K562 (cell line): ENCODE results near the gene DTNB. TPM values are rescaled to one million over a fixed set of nuclear protein-coding genes. Genes with fewer than 3 reads are reported as not detected.
A peak's percentile ranks its signal among the peaks of the same experiment; 100 is the strongest.

Experiments used
- ATAC-seq: fragments of 200-7000 bp; cut with Tn5 transposase; 3 replicates; pipeline ENCODE4 v1.9.1; 2020; ENCODE audit warnings: moderate library complexity
- BruUV-seq: library from RNA; stranded (reverse); fragments of 400-500 nt; replicated peaks from 2 replicates; lab custom pipeline; 2021; lab: Mats Ljungman, UMichigan
- CTCF ChIA-PET: fragments of 300-600 bp; formaldehyde crosslinking; extraction: SDS; loops from one replicate; lab custom pipeline; 2021; ENCODE audit warnings: low intra/inter-chr PET ratio; lab: Yijun Ruan, JAX
- POLR2A ChIA-PET: fragments of 300-600, 350-650 bp; sonication (Branson Sonifier 250); formaldehyde crosslinking; extraction: SDS; loops from one replicate; lab custom pipeline; 2021; ENCODE audit warnings: antibody characterized with exemption, inconsistent platforms; lab: Yijun Ruan, JAX
- DNase-seq, 4 experiments: peaks; one replicate each; pipeline versions ENCODE4 v3.0.0 to v3.0.0-alpha.2; 2011 to 2018; ENCODE audit warnings: low spot score in 3 of 4, mixed read lengths in 3 of 4; ENCODE audit errors: extremely low read depth in 1 of 4
- FAIRE-seq: peaks from 2 replicates; lab custom pipeline; 2011; peaks lifted over from hg19 to GRCh38; lab: Jason Lieb, UNC
- H2AFZ ChIP-seq: 2 replicates; pipeline ENCODE4 v1.6.0; 2011; ENCODE audit warnings: low read depth, low read length, control low read depth, inconsistent platforms
- H3K27ac ChIP-seq: fragments of 200-600 bp; 3 replicates; pipeline ENCODE4 v1.8.0; 2011; ENCODE audit warnings: low read depth, mild to moderate bottlenecking, control low read depth, inconsistent platforms, low read length, moderate library complexity, mixed read lengths; ENCODE audit errors: extremely low read depth
- H3K27me3 ChIP-seq, 2 experiments: fragments of 300-600 bp in 1 of 2; 2 replicates in 1 of 2; 3 replicates in 1 of 2; pipeline versions ENCODE4 v1.6.0 to v1.8.0; 2011; ENCODE audit warnings: inconsistent platforms in 2 of 2, low read length in 2 of 2, mild to moderate bottlenecking in 1 of 2, mixed read lengths in 1 of 2, moderate library complexity in 1 of 2; ENCODE audit not compliant: control insufficient read depth in 2 of 2, insufficient read depth in 2 of 2
- H3K36me3 ChIP-seq: fragments of 300-600 bp; 3 replicates; pipeline ENCODE4 v1.8.0; 2011; ENCODE audit warnings: mild to moderate bottlenecking, low read length, inconsistent platforms; ENCODE audit not compliant: control insufficient read depth, insufficient read depth
- H3K4me1 ChIP-seq, 2 experiments: fragments of 200-600 bp in 1 of 2; replicated peaks in 1 of 2; 2 replicates in 1 of 2; 3 replicates in 1 of 2; pipeline versions ENCODE4 v1.5.1 to v1.8.0; 2011; ENCODE audit warnings: inconsistent platforms in 2 of 2, low read length in 2 of 2, mild to moderate bottlenecking in 1 of 2, mixed read lengths in 1 of 2, moderate library complexity in 1 of 2; ENCODE audit not compliant: control insufficient read depth in 2 of 2, insufficient read depth in 2 of 2
- H3K4me2 ChIP-seq: 2 replicates; pipeline ENCODE4 v1.6.1; 2011; ENCODE audit warnings: low read length, control low read depth, inconsistent platforms, mixed read lengths; ENCODE audit not compliant: insufficient read depth
- H3K4me3 ChIP-seq: fragments of 200-600 bp; sonication (generic), shearing (Covaris generic); 2 replicates; pipeline ENCODE4 v1.5.1; 2016; ENCODE audit warnings: control low read depth, inconsistent platforms
- H3K79me2 ChIP-seq: fragments of 200-600 bp; 3 replicates; pipeline ENCODE4 v1.8.0; 2011; ENCODE audit warnings: low read length, inconsistent platforms; ENCODE audit not compliant: control insufficient read depth, insufficient read depth
- H3K9ac ChIP-seq, 2 experiments: 2 replicates each; pipeline versions ENCODE4 v1.6.0 to v1.6.1; 2011; ENCODE audit warnings: low read depth in 2 of 2, low read length in 2 of 2, control low read depth in 1 of 2, inconsistent platforms in 1 of 2, mild to moderate bottlenecking in 1 of 2, mixed read lengths in 1 of 2; ENCODE audit not compliant: insufficient read depth in 1 of 2
- H3K9me1 ChIP-seq: one replicate; pipeline ENCODE4 v1.6.0; 2011; ENCODE audit warnings: inconsistent platforms, mild to moderate bottlenecking, low read length, moderate library complexity; ENCODE audit not compliant: control insufficient read depth, insufficient read depth
- H3K9me3 ChIP-seq: replicated peaks from 2 replicates; pipeline ENCODE4 v1.5.1; 2011; ENCODE audit warnings: low read depth, low read length, inconsistent platforms; ENCODE audit not compliant: control insufficient read depth, insufficient read depth
- H4K20me1 ChIP-seq: replicated peaks from 2 replicates; pipeline ENCODE4 v1.6.1; 2011; ENCODE audit warnings: low read length, inconsistent platforms, mixed read lengths; ENCODE audit not compliant: control insufficient read depth, insufficient read depth
- BCOR ChIP-seq: fragments of 450-650 bp; IDR thresholded peaks from 2 replicates; pipeline ENCODE4 v1.6.1; 2016
- GABPA ChIP-seq: fragments of 200-800 bp; sonication (Bioruptor generic); conservative IDR thresholded peaks from 2 replicates; pipeline ENCODE4 v1.6.1; 2016; ENCODE audit warnings: low read depth, missing genetic modification characterization, missing compliant biosample characterization
- ILF3 ChIP-seq: fragments of 450-650 bp; IDR thresholded peaks from 2 replicates; pipeline ENCODE4 v1.6.1; 2018; ENCODE audit warnings: antibody characterized with exemption, mild to moderate bottlenecking, moderate library complexity, borderline replicate concordance
- LCOR ChIP-seq: sonication (generic); formaldehyde crosslinking; IDR thresholded peaks from 2 replicates; pipeline ENCODE4 v1.8.0; 2022; ENCODE audit warnings: mild to moderate bottlenecking, missing genetic modification reagents
- MAFG ChIP-seq: fragments of 450-650 bp; conservative IDR thresholded peaks from 2 replicates; pipeline ENCODE4 v1.6.1; 2016; ENCODE audit warnings: missing genetic modification characterization, missing compliant biosample characterization
- PPARD ChIP-seq: fragments of 250-450 bp; sonication (Bioruptor Pico); IDR thresholded peaks from 2 replicates; pipeline ENCODE4 v1.8.0; 2022; ENCODE audit warnings: inconsistent platforms, mild to moderate bottlenecking, moderate library complexity
- RBM34 ChIP-seq: fragments of 200-400 bp; formaldehyde crosslinking; IDR thresholded peaks from 2 replicates; pipeline ENCODE4 v1.6.1; 2018; ENCODE audit warnings: low read length, borderline replicate concordance; ENCODE audit not compliant: insufficient read depth
- whole genome bisulfite sequencing: fragments of 100-300 bp; shearing (Covaris generic); methylation state at CpG from one replicate; pipeline ENCODE4 v1.1.6; 2016; ENCODE audit warnings: low coverage, mixed read lengths; ENCODE audit not compliant: insufficient coverage; ENCODE audit errors: missing lambda C conversion rate; 5-methylcytosine and 5-hydroxymethylcytosine counted together
- in situ Hi-C: fragments of 300-500 bp; cut with MboI; formaldehyde crosslinking; loops from 4 replicates; pipeline ENCODE4 v1.15.0; 2018; ENCODE audit warnings: inconsistent platforms, mixed read lengths
- intact Hi-C: fragments of 100-400 bp; cut with micrococcal nuclease; formaldehyde crosslinking; loops from 2 replicates; pipeline ENCODE4 v1.14.2; 2022
- polyA plus RNA-seq, 8 experiments: library from polyadenylated mRNA; depleted of rRNA in 4 of 8; stranded (reverse) in 5 of 8; unstranded in 3 of 8; fragments of >200 nt; fragmentation: Nextera tagmentation in 2 of 8; fragmentation: Illumina TruSeq in 1 of 8; extraction: Ambion mirVana in 2 of 8; extraction: Trizol in 1 of 8; gene quantifications; 2 replicates each; pipeline versions ENCODE4 v1.2.1 to v1.2.3, GENCODE V29; 2011 to 2014; ENCODE audit warnings: inconsistent platforms in 1 of 8, missing spikeins in 1 of 8
- total RNA-seq, 7 experiments: library from RNA; depleted of rRNA in 6 of 7; stranded (reverse); fragments of >200 nt in 6 of 7; fragmentation: Illumina TruSeq in 2 of 7; extraction: Trizol in 2 of 7; gene quantifications; 2 replicates each; pipeline versions ENCODE4 v1.2.1 to v1.2.3, GENCODE V29; 2011 to 2021; ENCODE audit warnings: low replicate concordance in 1 of 7
- TF ChIP-seq, protein P1 (sequence below), 3 experiments: IDR thresholded peaks in 2 of 3; conservative IDR thresholded peaks in 1 of 3; 2 replicates each; pipeline ENCODE4 v1.5.1; 2011 to 2012; ENCODE audit warnings: low read length in 3 of 3, mild to moderate bottlenecking in 3 of 3, control low read depth in 2 of 3, improper control_type of control experiment in 1 of 3, inconsistent platforms in 1 of 3, low read depth in 1 of 3, mixed read lengths in 1 of 3, moderate library complexity in 1 of 3; ENCODE audit not compliant: insufficient read depth in 2 of 3

The DTNB gene
- total and polyA plus RNA-seq, 9 of the 15 experiments (the other 6 are each of a cell fraction or from before 2014, with no cell fraction given), result 0.18 to 2.0 (median 0.77) TPM; not detected in 2

GRCh38 chr2:25558262-25558661, 115.1 kb downstream of the DTNB start:
- TF ChIP-seq GABPA (peak; percentile 55), RBM34 (no peak), MAFG (tag) (peak; percentile 36; the same call in 1 of the 2 replicates)
- DNase-seq (no peak), ATAC-seq (no peak), FAIRE-seq (no peak)
- Histone ChIP-seq H3K79me2 (no peaks in the 10 kb centered on the region), H3K4me3 (no peak overlapping the region), H3K9me3 (no peaks in the 10 kb centered on the region), H3K4me1 (no peaks in the 10 kb centered on the region), H3K36me3 (no peaks in the 10 kb centered on the region), H2AFZ (no peak overlapping the region), H3K9me1 (no peaks in the 10 kb centered on the region), H3K4me2 (no peak overlapping the region), H3K9ac (no peak overlapping the region), H4K20me1 (no peaks in the 10 kb centered on the region), H3K27ac (no peak overlapping the region), H3K27me3 (peaks cover 11 to 20% of the 10 kb centered on the region in 2 experiments)
- ChIA-PET POLR2A (interaction anchor here (0.6 kb wide), 1 partner anchor 93 kb away, joined by 3 read pairs; no protein-coding TSS in a partner anchor), CTCF (no interaction called here)
- WGBS, result 0% methylated on average over 2 of the region's 2 CpGs
- no TSS peak for BruUV-seq
- intact Hi-C loops, result no loop called here
- in situ Hi-C loops, result no loop called here

- no peaks in the 10 kb centered on the region for H3K9me1 ChIP-seq
- H2AFZ ChIP-seq, result no peak overlapping the region
- H3K4me2 ChIP-seq, result no peak overlapping the region
- peaks cover 11 to 20% of the 10 kb centered on the region in 2 experiments for H3K27me3 ChIP-seq
- no TSS peak for BruUV-seq
- ChIA-PET POLR2A (interaction anchor here (0.6 kb wide), 1 partner anchor 178 kb away, joined by 3 read pairs; no protein-coding TSS in a partner anchor), CTCF (no interaction called here)
- no peak for FAIRE-seq
- H3K9ac ChIP-seq, result no peak overlapping the region
- no peaks in the 10 kb centered on the region for H4K20me1 ChIP-seq
- no peaks in the 10 kb centered on the region for H3K9me3 ChIP-seq
- H3K36me3 ChIP-seq, result no peaks in the 10 kb centered on the region
- DNase-seq, result no peak
- ATAC-seq, result no peak
- H3K27ac ChIP-seq, result no peak overlapping the region
- H3K4me1 ChIP-seq, result no peaks in the 10 kb centered on the region
- intact Hi-C loops, result no loop called here
- H3K4me3 ChIP-seq, result no peak overlapping the region
- WGBS, result 0% methylated on average over 6 of the region's 6 CpGs
- H3K79me2 ChIP-seq, result no peaks in the 10 kb centered on the region
- TF ChIP-seq PPARD (CRISPR knock-in tag) (no peak), LCOR (CRISPR knock-in tag) (no peak), ILF3 (no peak), BCOR (no peak)
- TF ChIP-seq, protein P1, sequence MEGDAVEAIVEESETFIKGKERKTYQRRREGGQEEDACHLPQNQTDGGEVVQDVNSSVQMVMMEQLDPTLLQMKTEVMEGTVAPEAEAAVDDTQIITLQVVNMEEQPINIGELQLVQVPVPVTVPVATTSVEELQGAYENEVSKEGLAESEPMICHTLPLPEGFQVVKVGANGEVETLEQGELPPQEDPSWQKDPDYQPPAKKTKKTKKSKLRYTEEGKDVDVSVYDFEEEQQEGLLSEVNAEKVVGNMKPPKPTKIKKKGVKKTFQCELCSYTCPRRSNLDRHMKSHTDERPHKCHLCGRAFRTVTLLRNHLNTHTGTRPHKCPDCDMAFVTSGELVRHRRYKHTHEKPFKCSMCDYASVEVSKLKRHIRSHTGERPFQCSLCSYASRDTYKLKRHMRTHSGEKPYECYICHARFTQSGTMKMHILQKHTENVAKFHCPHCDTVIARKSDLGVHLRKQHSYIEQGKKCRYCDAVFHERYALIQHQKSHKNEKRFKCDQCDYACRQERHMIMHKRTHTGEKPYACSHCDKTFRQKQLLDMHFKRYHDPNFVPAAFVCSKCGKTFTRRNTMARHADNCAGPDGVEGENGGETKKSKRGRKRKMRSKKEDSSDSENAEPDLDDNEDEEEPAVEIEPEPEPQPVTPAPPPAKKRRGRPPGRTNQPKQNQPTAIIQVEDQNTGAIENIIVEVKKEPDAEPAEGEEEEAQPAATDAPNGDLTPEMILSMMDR (IDR thresholded peaks at IDR 0.05 in 2 of 3, conservative IDR thresholded peaks at IDR 0.05 in 1 of 3; ENCODE audit: insufficient read depth in 2 of 3, low read depth in 1 of 3, low read length in 3 of 3), result no peak
- TF ChIP-seq, all 486 proteins: peak for 0
- in situ Hi-C loops, result no loop called here
Observed at GRCh38 chr2:25557179-25558036, 116.0 kb downstream of the DTNB start.
